ENCODE results near the gene SMG1.

Gene SMG1

GRCh38 chr16:18846416-18846815 lies 79.8 kb downstream of the SMG1 start:
- no peak for DNase-seq (ENCODE audit: low read depth)

- DNase-seq (ENCODE audit: low read depth), result no peak
These were observed 83.6 kb downstream of the SMG1 start for GRCh38 chr16:18842565-18842964.

GRCh38 chr16:18841833-18842525 lies 84.2 kb downstream of the SMG1 start:
- no peak for DNase-seq (ENCODE audit: low read depth)

GRCh38 chr16:18839555-18839954 lies 86.7 kb downstream of the SMG1 start:
- DNase-seq (ENCODE audit: low read depth), result no peak

- no peak for DNase-seq (ENCODE audit: low read depth)
These were observed 89.5 kb downstream of the SMG1 start for GRCh38 chr16:18836702-18837101.

- DNase-seq (ENCODE audit: low read depth), result no peak
These were observed 91.3 kb downstream of the SMG1 start for GRCh38 chr16:18834864-18835263.

GRCh38 chr16:18833707-18834505 lies 92.3 kb downstream of the SMG1 start:
- DNase-seq (ENCODE audit: low read depth), result no peak

- no peak for DNase-seq (ENCODE audit: low read depth)
These were observed 93.6 kb downstream of the SMG1 start for GRCh38 chr16:18832613-18833012.

GRCh38 chr16:18832006-18832405 lies 94.2 kb downstream of the SMG1 start:
- no peak for DNase-seq (ENCODE audit: low read depth)

- no peak for DNase-seq (ENCODE audit: low read depth)
These were observed 97.0 kb downstream of the SMG1 start for GRCh38 chr16:18829251-18829650.

- no peak for DNase-seq (ENCODE audit: low read depth)
These were observed 98.3 kb downstream of the SMG1 start for GRCh38 chr16:18827890-18828289.

- DNase-seq (ENCODE audit: low read depth), result no peak
These were observed 109.9 kb downstream of the SMG1 start for GRCh38 chr16:18816286-18816685.

GRCh38 chr16:18811925-18812324 lies 114.3 kb downstream of the SMG1 start:
- DNase-seq (ENCODE audit: low read depth), result no peak

- DNase-seq (ENCODE audit: low read depth), result no peak
These were observed 117.0 kb downstream of the SMG1 start for GRCh38 chr16:18809165-18809564.

- DNase-seq (ENCODE audit: low read depth), result no peak
These were observed 120.9 kb downstream of the SMG1 start for GRCh38 chr16:18805257-18805773.

GRCh38 chr16:18804540-18804939 lies 121.7 kb downstream of the SMG1 start:
- no peak for DNase-seq (ENCODE audit: low read depth)

- DNase-seq (ENCODE audit: low read depth), result no peak
These were observed 122.4 kb downstream of the SMG1 start for GRCh38 chr16:18803569-18804462.

GRCh38 chr16:18802767-18803343 lies 123.4 kb downstream of the SMG1 start:
- DNase-seq (ENCODE audit: low read depth), result no peak

- DNase-seq (ENCODE audit: low read depth), result peak; percentile 98
These were observed 124.8 kb downstream of the SMG1 start, which contains the start of gene ARL6IP1 for GRCh38 chr16:18801145-18801972. ARL6IP1 (minus strand) TSS chr16:18801549; CDS start chr16:18801466, 83 bp downstream.

GRCh38 chr16:18800775-18801144 lies 125.4 kb downstream of the SMG1 start:
- no peak for DNase-seq (ENCODE audit: low read depth)

- DNase-seq (ENCODE audit: low read depth), result no peak
These were observed 125.9 kb downstream of the SMG1 start for GRCh38 chr16:18800293-18800692.
